Subcutaneous adipose tissue (tissue), 4 donors: ENCODE data around the gene SUGCT. TPM values are rescaled to one million over a fixed set of nuclear protein-coding genes. Genes with fewer than 3 reads are reported as not detected.

Experiments used
- total RNA-seq, 4 donors: library from RNA; depleted of rRNA; stranded (reverse); fragments of >200 nt; gene quantifications; one replicate each; pipeline ENCODE4 v1.1.0, GENCODE V29; 2016
- TF ChIP-seq, protein P1 (sequence below): fragments of 450-650 bp; IDR thresholded peaks from one replicate; pipeline ENCODE4 v1.5.1; 2016; ENCODE audit warnings: low read depth, mild to moderate bottlenecking, control low read depth, antibody characterized with exemption, moderate library complexity

SUGCT gene
- total RNA-seq, 4 donors from 2014 or later: 1.1 to 3.1 (median 1.8) TPM

DNA sequence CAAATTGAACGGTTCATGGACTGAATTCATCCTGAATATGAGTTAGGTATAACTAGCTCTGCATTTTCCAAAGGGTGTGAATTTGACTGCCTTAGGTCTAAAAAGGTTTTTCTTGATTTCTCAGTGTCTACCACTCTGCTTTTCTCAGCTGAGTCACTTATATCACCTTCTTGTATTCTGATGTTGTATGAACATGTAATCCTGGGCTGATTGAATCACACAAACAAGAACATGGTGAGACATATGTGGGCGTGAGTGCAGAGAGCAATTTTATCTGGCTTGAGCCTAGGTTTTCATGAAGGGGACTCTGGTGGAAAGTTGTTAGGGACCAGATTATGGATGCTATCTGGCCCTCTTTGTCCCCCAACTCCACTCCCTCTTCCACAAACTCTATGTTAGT is 239.8 kb downstream of the SUGCT start:
- TF ChIP-seq, protein P1, sequence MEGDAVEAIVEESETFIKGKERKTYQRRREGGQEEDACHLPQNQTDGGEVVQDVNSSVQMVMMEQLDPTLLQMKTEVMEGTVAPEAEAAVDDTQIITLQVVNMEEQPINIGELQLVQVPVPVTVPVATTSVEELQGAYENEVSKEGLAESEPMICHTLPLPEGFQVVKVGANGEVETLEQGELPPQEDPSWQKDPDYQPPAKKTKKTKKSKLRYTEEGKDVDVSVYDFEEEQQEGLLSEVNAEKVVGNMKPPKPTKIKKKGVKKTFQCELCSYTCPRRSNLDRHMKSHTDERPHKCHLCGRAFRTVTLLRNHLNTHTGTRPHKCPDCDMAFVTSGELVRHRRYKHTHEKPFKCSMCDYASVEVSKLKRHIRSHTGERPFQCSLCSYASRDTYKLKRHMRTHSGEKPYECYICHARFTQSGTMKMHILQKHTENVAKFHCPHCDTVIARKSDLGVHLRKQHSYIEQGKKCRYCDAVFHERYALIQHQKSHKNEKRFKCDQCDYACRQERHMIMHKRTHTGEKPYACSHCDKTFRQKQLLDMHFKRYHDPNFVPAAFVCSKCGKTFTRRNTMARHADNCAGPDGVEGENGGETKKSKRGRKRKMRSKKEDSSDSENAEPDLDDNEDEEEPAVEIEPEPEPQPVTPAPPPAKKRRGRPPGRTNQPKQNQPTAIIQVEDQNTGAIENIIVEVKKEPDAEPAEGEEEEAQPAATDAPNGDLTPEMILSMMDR: no peak

DNA sequence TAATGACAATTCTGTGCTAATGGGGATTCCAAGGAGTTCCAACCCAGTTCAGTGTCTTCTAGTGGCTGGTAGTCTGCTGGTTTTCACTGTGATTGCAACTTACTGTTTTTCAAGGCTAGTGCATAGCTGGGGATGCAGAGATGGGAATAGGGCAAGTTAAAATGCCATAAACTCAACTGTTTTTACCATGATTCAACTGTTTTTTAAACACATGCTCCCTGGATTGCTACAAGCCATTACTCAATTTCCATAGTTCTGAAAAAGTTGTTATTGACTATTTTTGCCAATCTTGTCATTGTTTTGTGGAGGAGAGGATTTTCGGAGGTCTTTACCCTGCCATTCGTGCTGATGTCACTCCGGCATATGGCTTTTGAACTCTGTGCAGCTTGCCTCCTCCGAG is 245.3 kb downstream of the SUGCT start:
- TF ChIP-seq, protein P1: no peak

DNA sequence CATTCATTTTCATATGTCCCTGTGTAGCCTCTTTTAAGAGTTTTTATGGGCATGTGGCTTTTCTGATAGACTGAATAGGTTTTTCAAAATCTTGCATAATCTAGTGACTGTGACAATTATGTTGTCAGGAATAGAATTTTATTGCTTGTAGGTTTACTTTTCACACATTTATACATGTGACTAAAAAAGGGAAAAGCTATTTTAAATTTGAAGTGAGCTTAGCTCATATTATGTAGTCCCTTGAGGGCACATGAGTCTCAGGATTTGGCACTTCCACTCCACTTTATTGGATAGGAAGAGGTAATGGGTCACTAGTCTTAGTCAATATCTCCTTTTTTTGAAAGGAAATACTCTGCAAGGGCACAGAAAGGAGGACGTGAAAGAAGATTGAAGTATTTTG is 247.3 kb downstream of the SUGCT start:
- TF ChIP-seq, protein P1: no peak

DNA sequence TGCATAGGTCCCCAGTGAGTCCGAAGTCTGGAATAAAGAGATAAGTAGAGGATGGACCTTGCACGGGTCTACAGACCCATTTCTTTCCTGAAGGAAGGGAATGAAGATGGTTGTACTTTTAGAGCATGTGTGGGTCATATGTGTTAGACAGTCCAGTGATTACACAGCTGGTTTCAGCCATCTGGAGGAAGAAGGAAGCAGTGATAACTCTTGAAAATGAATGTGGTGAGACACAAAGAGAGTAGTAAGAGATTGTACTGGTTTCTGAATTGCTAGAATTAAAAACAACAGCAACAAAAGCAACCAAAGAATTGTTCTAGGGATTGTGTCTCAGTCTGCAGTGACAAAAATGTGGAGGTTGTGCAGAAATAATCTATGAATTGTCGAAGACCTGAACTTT is 258.9 kb downstream of the SUGCT start:
- TF ChIP-seq, protein P1: no peak

DNA sequence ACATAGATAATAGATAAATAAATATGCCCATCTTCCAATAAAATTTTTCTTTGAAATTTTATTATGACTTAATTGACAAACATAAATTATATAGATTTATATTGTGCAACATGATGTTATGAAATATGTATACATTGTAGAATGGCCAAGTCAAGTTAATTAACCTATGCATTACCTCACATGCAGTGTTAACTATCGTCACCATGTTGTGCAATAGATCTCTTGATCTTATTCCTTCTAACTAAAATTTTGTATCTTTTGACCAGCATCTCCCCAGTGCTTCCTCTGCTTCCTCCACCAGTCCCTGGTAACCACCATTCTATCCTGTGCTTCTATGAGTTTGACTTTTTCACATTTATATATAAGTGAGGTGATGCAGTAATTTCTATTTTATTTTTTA is 259.6 kb downstream of the SUGCT start:
- TF ChIP-seq, protein P1: no peak

DNA sequence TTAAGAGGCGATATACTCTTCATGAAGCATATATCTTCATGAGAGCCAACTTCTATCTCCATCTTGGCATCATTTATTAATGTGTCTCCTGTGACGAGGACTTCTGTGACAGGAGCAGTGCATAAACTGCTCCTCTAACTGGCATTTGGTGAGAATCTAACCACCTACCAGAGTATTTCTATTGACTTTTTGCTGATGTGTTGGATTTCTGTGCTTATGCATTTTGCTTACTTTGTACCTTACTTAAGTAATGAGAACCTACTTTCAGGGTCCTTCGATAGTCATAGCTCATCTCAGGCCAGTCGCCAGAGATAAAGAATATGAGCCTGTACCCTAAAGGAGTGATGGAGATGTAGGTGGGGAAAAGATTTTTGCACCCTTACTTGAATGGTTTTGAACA is 265.7 kb downstream of the SUGCT start:
- TF ChIP-seq, protein P1: no peak

DNA sequence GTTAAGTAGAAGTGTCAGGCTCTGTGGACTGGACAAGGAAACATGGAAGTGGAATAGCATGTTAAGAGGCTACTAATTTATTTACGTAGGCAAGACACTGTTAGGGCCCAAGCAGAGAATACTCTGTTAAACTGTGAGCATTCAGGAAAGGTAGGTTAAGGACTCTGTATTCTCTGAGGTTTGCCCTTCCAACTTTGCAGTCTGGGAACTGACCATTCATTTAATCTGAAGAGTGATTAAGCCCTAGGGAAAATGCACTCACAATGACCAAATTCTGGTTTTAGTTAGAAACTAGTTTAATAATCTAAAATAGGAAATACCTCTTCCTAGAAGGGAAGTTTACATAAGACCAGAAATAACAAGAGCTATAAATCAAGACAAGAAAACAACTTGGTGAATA is 266.6 kb downstream of the SUGCT start:
- TF ChIP-seq, protein P1: no peak
